CD4-positive, CD25-positive, alpha-beta regulatory T cell (primary cell): ENCODE measurements around the gene RNF34. TPM values are rescaled to one million over a fixed set of nuclear protein-coding genes. Genes with fewer than 3 reads are reported as not detected.

Source experiments
- ATAC-seq, 2 donors: fragments of 150-1000 bp; cut with Tn5 transposase; one replicate each; pipeline ENCODE4 v1.10.0; 2021; ENCODE audit warnings: low read depth in 2 of 2, moderate number of reproducible peaks in 2 of 2, moderate library complexity in 1 of 2
- DNase-seq, 3 donors: peaks; one replicate each; pipeline versions ENCODE4 v3.0.0 to v3.0.0-alpha.2; 2012 to 2022; ENCODE audit warnings: mixed read lengths in 1 of 3
- H3K27ac ChIP-seq: one replicate; pipeline ENCODE4 v1.7.0; 2013; ENCODE audit warnings: mild to moderate bottlenecking, low read length; ENCODE audit not compliant: insufficient read depth, poor library complexity, severe bottlenecking
- H3K27me3 ChIP-seq: one replicate; pipeline ENCODE4 v1.7.0; 2013; ENCODE audit warnings: low read length; ENCODE audit not compliant: control insufficient read depth, insufficient read depth
- H3K36me3 ChIP-seq: one replicate; pipeline ENCODE4 v1.7.0; 2013; ENCODE audit warnings: mild to moderate bottlenecking, low read length, moderate library complexity; ENCODE audit not compliant: control insufficient read depth, insufficient read depth
- H3K4me1 ChIP-seq: 2 replicates; pipeline ENCODE4 v1.7.0; 2013; ENCODE audit warnings: mild to moderate bottlenecking, low read length; ENCODE audit not compliant: insufficient read depth, control insufficient read depth, poor library complexity, severe bottlenecking
- H3K4me3 ChIP-seq: one replicate; pipeline ENCODE4 v1.7.0; 2013; ENCODE audit warnings: low read depth, mild to moderate bottlenecking, low read length, moderate library complexity
- H3K9me3 ChIP-seq, 2 experiments: 1 replicate in 1 of 2; 2 replicates in 1 of 2; pipeline ENCODE4 v1.7.0; 2013; ENCODE audit warnings: low read length in 2 of 2, mild to moderate bottlenecking in 1 of 2, moderate library complexity in 1 of 2; ENCODE audit not compliant: control insufficient read depth in 2 of 2
- H3K27ac Mint-ChIP-seq, 3 donors: one replicate each; pipeline ENCODE4 v1.8.0; 2020 to 2022; ENCODE audit warnings: mild to moderate bottlenecking in 3 of 3, mixed read lengths in 3 of 3, moderate library complexity in 2 of 3
- H3K27me3 Mint-ChIP-seq: one replicate; pipeline ENCODE4 v1.8.0; 2022; ENCODE audit warnings: mild to moderate bottlenecking, mixed read lengths
- H3K36me3 Mint-ChIP-seq: one replicate; pipeline ENCODE4 v1.8.0; 2020; ENCODE audit warnings: mixed read lengths
- H3K4me1 Mint-ChIP-seq, 4 donors: one replicate each; pipeline ENCODE4 v1.8.0; 2020 to 2022; ENCODE audit warnings: mixed read lengths in 4 of 4, mild to moderate bottlenecking in 1 of 4
- H3K4me3 Mint-ChIP-seq, 4 donors: one replicate each; pipeline ENCODE4 v1.8.0; 2020 to 2022; ENCODE audit warnings: mild to moderate bottlenecking in 4 of 4, mixed read lengths in 4 of 4, moderate library complexity in 3 of 4
- H3K9me3 Mint-ChIP-seq, 7 donors: one replicate each; pipeline ENCODE4 v1.8.0; 2020 to 2022; ENCODE audit warnings: mixed read lengths in 7 of 7, mild to moderate bottlenecking in 3 of 7, moderate library complexity in 2 of 7
- polyA plus RNA-seq, 4 donors: library from polyadenylated mRNA; unstranded; fragments of 300-500 nt; fragmentation: Illumina TruSeq; gene quantifications; one replicate each; pipeline ENCODE4 v1.2.3, GENCODE V29; 2021
- total RNA-seq: library from RNA; stranded (reverse); gene quantifications from one replicate; pipeline ENCODE4 v1.2.3, GENCODE V29; 2022

The RNF34 gene
- total and polyA plus RNA-seq, 5 donors from 2014 or later: 59.1 to 84.9 (median 72.4) TPM

GRCh38 chr12:121405211-121405610, 5.3 kb downstream of the RNF34 start:
- Mint-ChIP-seq H3K27me3 (no peaks in the 10 kb centered on the region), H3K4me1 (peaks cover 21 to 68% (median 37%) of the 10 kb centered on the region in 4 donors), H3K9me3 (no peaks in the 10 kb centered on the region), H3K4me3 (no peak overlapping the region), H3K27ac (no peak overlapping the region), H3K36me3 (peaks cover 20% of the 10 kb centered on the region)
- Histone ChIP-seq H3K9me3 (no peaks in the 10 kb centered on the region), H3K27me3 (no peaks in the 10 kb centered on the region), H3K27ac (no peak overlapping the region), H3K4me1 (peaks cover 31% of the 10 kb centered on the region), H3K4me3 (no peak overlapping the region), H3K36me3 (peaks cover 39% of the 10 kb centered on the region)
- no peak for ATAC-seq
- DNase-seq: no peak

- H3K4me3 Mint-ChIP-seq: no peak overlapping the region
- peaks cover 10% of the 10 kb centered on the region for H3K36me3 Mint-ChIP-seq
- Histone ChIP-seq H3K9me3 (no peaks in the 10 kb centered on the region), H3K4me1 (no peaks in the 10 kb centered on the region), H3K36me3 (peaks cover 45% of the 10 kb centered on the region), H3K27me3 (no peaks in the 10 kb centered on the region), H3K27ac (no peak overlapping the region), H3K4me3 (no peak overlapping the region)
- ATAC-seq: no peak
- H3K4me1 Mint-ChIP-seq: peaks cover 6 to 28% (median 23%) of the 10 kb centered on the region in 4 donors
- H3K9me3 Mint-ChIP-seq: no peaks in the 10 kb centered on the region
- H3K27ac Mint-ChIP-seq: no peak overlapping the region
- no peak for DNase-seq
- no peaks in the 10 kb centered on the region for H3K27me3 Mint-ChIP-seq
Measured at GRCh38 chr12:121413917-121414316, 14.0 kb downstream of the RNF34 start.

GRCh38 chr12:121417847-121418246, 17.9 kb downstream of the RNF34 start:
- Histone ChIP-seq H3K36me3 (peaks cover 82% of the 10 kb centered on the region), H3K27me3 (no peaks in the 10 kb centered on the region), H3K4me1 (no peaks in the 10 kb centered on the region), H3K4me3 (no peak overlapping the region), H3K9me3 (no peaks in the 10 kb centered on the region), H3K27ac (no peak overlapping the region)
- Mint-ChIP-seq H3K4me1 (peaks cover 5 to 30% (median 27%) of the 10 kb centered on the region in 4 donors), H3K4me3 (no peak overlapping the region), H3K27me3 (no peaks in the 10 kb centered on the region), H3K27ac (no peak overlapping the region), H3K36me3 (peaks cover 31% of the 10 kb centered on the region), H3K9me3 (no peaks in the 10 kb centered on the region)
- ATAC-seq: no peak
- DNase-seq: no peak

- DNase-seq (no peak), ATAC-seq (no peak)
- Histone ChIP-seq H3K27me3 (no peaks in the 10 kb centered on the region), H3K9me3 (no peaks in the 10 kb centered on the region), H3K4me3 (no peak overlapping the region), H3K4me1 (no peaks in the 10 kb centered on the region), H3K36me3 (peaks cover 93% of the 10 kb centered on the region), H3K27ac (no peak overlapping the region)
- H3K36me3 Mint-ChIP-seq: peaks cover 39% of the 10 kb centered on the region
- no peaks in the 10 kb centered on the region for H3K27me3 Mint-ChIP-seq
- peak overlapping the region in 1 of 3 donors; percentile 39 for H3K27ac Mint-ChIP-seq
- H3K9me3 Mint-ChIP-seq: no peaks in the 10 kb centered on the region
- H3K4me3 Mint-ChIP-seq: no peak overlapping the region
- peaks cover 5 to 28% (median 22%) of the 10 kb centered on the region in 4 donors for H3K4me1 Mint-ChIP-seq
Measured at GRCh38 chr12:121420109-121420508, 20.2 kb downstream of the RNF34 start.

- no peak for ATAC-seq
- Histone ChIP-seq H3K4me3 (no peak overlapping the region), H3K36me3 (peaks cover 96% of the 10 kb centered on the region), H3K4me1 (no peaks in the 10 kb centered on the region), H3K27ac (no peak overlapping the region), H3K27me3 (no peaks in the 10 kb centered on the region), H3K9me3 (no peaks in the 10 kb centered on the region)
- DNase-seq: no peak
- no peak overlapping the region for H3K27ac Mint-ChIP-seq
- H3K9me3 Mint-ChIP-seq: no peaks in the 10 kb centered on the region
- H3K36me3 Mint-ChIP-seq: peaks cover 42% of the 10 kb centered on the region
- no peak overlapping the region for H3K4me3 Mint-ChIP-seq
- peaks cover 5 to 16% (median 9%) of the 10 kb centered on the region in 4 donors for H3K4me1 Mint-ChIP-seq
- no peaks in the 10 kb centered on the region for H3K27me3 Mint-ChIP-seq
Measured at GRCh38 chr12:121423253-121423652, 23.3 kb downstream of the RNF34 start.

- Histone ChIP-seq H3K9me3 (no peaks in the 10 kb centered on the region), H3K4me3 (no peak overlapping the region), H3K36me3 (peaks cover 96% of the 10 kb centered on the region), H3K27ac (no peak overlapping the region), H3K27me3 (no peaks in the 10 kb centered on the region), H3K4me1 (no peaks in the 10 kb centered on the region)
- Mint-ChIP-seq H3K36me3 (peaks cover 47% of the 10 kb centered on the region), H3K27ac (no peak overlapping the region), H3K4me3 (no peak overlapping the region), H3K4me1 (peaks cover 5 to 17% (median 9%) of the 10 kb centered on the region in 4 donors), H3K27me3 (no peaks in the 10 kb centered on the region), H3K9me3 (no peaks in the 10 kb centered on the region)
- DNase-seq: no peak
- no peak for ATAC-seq
Measured at GRCh38 chr12:121423682-121424623, 24.0 kb downstream of the RNF34 start.

GRCh38 chr12:121424624-121424975, 24.7 kb downstream of the RNF34 start:
- Mint-ChIP-seq H3K4me1 (peaks cover 5 to 24% (median 9%) of the 10 kb centered on the region in 4 donors), H3K27ac (no peak overlapping the region), H3K27me3 (no peaks in the 10 kb centered on the region), H3K4me3 (no peak overlapping the region), H3K36me3 (peaks cover 47% of the 10 kb centered on the region), H3K9me3 (no peaks in the 10 kb centered on the region)
- Histone ChIP-seq H3K4me1 (no peaks in the 10 kb centered on the region), H3K36me3 (peaks cover 96% of the 10 kb centered on the region), H3K4me3 (no peak overlapping the region), H3K27me3 (no peaks in the 10 kb centered on the region), H3K27ac (no peak overlapping the region), H3K9me3 (no peaks in the 10 kb centered on the region)
- ATAC-seq (no peak), DNase-seq (no peak)
